H1 (cell line): ENCODE data around the gene SRF. TPM values are rescaled to one million over a fixed set of nuclear protein-coding genes. Genes with fewer than 3 reads are reported as not detected.

ENCODE experiments used
- BACH1 ChIP-seq: IDR thresholded peaks from 2 replicates; pipeline ENCODE4 v1.6.1; 2012; ENCODE audit warnings: low read length, improper control_type of control experiment
- CHD7 ChIP-seq: fragments of 300-600 bp; sonication (generic); IDR thresholded peaks from 2 replicates; pipeline ENCODE4 v1.7.1; 2012; ENCODE audit warnings: low read length, moderate library complexity, mild to moderate bottlenecking, inconsistent platforms; ENCODE audit not compliant: insufficient replicate concordance
- SIN3A ChIP-seq, 2 experiments: IDR thresholded peaks in 1 of 2; conservative IDR thresholded peaks in 1 of 2; 2 replicates each; pipeline ENCODE4 v1.6.1; 2011 to 2012; ENCODE audit warnings: low read length in 2 of 2, improper control_type of control experiment in 1 of 2, low read depth in 1 of 2, mild to moderate bottlenecking in 1 of 2
- polyA plus RNA-seq, 7 experiments: library from polyadenylated mRNA; depleted of rRNA in 3 of 7; stranded (reverse) in 5 of 7; unstranded in 2 of 7; fragments of >200 nt in 5 of 7; fragments of 200-250 nt in 2 of 7; gene quantifications; 1 replicate in 5 of 7; 2 replicates in 1 of 7; 4 replicates in 1 of 7; pipeline versions ENCODE4 v1.2.1 to v1.2.3, GENCODE V29; 2011 to 2013; ENCODE audit warnings: missing spikeins in 2 of 7, mixed read lengths in 2 of 7
- total RNA-seq: library from RNA; stranded (reverse); fragmentation: NEBNext Ultra II Directional; extraction: Animal tissue kit (Norgen Biotek cat#: 25700); gene quantifications from 2 replicates; pipeline ENCODE4 v1.2.1, GENCODE V29; 2021

Gene SRF
- total and polyA plus RNA-seq, 2 of the 8 experiments (the other 6 are each of a cell fraction or from before 2014, with no cell fraction given) = 49.0 to 69.5 TPM

DNA sequence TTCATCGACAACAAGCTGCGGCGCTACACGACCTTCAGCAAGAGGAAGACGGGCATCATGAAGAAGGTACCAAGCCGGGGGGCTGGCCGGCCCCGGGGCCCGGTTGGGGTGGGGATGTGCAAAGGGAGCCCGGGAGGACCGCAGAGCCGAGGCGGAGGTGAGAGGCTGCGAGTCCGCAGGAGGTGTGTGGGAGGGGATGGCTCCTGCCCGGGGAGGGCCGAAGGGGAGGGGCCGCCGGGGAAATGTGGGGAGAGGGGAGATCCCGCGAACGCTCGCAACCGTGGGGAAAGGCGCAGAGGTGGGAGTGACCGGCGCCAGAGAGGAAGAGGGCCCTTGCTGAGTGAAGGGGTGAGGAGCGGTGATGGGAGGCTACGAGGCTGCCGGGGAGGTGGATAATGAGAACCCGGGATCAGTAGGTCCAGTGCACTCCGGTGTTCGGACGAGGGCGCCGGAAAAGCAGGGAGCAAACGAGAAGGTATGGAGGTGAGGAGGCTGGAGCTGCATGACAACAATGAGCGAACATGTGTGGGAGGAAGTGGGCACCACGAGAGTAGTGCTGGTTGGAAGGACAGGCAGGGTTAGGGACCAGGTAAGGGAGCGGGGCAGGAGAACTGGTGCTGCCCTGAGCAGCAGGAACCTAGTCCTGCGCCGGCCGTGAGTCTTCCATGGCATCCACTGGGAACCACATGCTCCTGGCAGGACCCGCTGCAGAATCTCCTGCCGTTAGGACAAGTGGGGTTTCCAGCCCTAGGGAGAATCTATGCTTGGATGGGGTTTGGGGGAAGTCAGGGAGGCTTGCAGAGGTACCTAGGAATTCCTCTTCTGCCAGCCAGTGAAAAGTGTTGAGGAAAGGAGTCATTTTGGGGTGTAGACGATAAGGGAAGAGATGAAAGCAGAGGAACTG is 1.3 kb downstream of the SRF start (continued):
- no peak for TF ChIP-seq CHD7
- peak; percentile 13 to 47; a peak in 1 of 4 replicates for TF ChIP-seq SIN3A (conservative IDR thresholded peaks at IDR 0.05 in 1 of 2, IDR thresholded peaks at IDR 0.05 in 1 of 2; ENCODE audit: low read depth in 1 of 2, low read length in 2 of 2)
- peak; percentile 55 for TF ChIP-seq BACH1
